ENCODE measurements around the gene COPZ1. TPM values are rescaled to one million over a fixed set of nuclear protein-coding genes. Genes with fewer than 3 reads are reported as not detected.

Gene COPZ1
- total RNA-seq, 2 experiments from 2014 or later: 96.3 to 102 TPM

DNA sequence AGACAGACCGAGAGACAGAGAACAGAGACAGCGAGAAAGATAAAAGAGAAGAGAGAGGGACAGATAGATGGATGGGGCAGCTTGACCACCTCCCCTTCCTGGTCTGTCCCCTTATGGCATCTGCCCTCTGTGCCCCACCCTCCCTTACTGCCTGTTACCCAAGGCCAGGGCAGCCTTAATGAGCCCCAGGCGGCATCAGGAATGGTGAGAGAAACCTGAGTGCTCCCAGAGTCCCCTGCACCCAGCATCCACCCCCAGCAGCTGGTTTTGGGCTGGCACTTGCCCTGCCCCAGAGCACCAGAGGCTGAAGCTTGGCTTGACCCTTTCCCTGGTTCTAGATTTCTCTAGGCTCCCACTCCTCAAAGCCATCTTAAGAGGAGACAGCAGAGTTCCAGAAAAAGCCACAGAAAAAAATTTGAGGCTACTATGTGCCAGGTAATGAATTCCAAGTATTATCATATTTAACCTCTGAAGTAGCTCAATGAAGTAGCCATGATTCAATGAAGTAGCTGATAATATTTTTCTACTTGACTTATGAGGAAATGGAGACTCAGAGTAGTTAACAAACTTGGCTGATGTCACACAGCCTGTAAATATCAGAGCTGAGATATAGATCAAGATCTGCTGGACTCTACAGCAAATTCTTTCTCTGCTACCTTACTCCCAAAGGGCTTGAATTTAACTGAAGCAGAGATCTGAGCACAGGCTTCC, 61.6 kb downstream of the COPZ1 start:
- Mint-ChIP-seq H3K4me3 (no peak overlapping the region), H3K27ac (peak overlapping the region; percentile 6), H3K9me3 (no peaks in the 10 kb centered on the region), H3K27me3 (no peaks in the 10 kb centered on the region), H3K36me3 (no peaks in the 10 kb centered on the region), H3K4me1 (peaks cover 13% of the 10 kb centered on the region)
- no peak for DNase-seq

- Mint-ChIP-seq H3K4me1 (peaks cover 17% of the 10 kb centered on the region), H3K27ac (peak overlapping the region; percentile 6)
Observed at GRCh38 chr12:54387114-54387467, 62.2 kb downstream of the COPZ1 start.

DNA sequence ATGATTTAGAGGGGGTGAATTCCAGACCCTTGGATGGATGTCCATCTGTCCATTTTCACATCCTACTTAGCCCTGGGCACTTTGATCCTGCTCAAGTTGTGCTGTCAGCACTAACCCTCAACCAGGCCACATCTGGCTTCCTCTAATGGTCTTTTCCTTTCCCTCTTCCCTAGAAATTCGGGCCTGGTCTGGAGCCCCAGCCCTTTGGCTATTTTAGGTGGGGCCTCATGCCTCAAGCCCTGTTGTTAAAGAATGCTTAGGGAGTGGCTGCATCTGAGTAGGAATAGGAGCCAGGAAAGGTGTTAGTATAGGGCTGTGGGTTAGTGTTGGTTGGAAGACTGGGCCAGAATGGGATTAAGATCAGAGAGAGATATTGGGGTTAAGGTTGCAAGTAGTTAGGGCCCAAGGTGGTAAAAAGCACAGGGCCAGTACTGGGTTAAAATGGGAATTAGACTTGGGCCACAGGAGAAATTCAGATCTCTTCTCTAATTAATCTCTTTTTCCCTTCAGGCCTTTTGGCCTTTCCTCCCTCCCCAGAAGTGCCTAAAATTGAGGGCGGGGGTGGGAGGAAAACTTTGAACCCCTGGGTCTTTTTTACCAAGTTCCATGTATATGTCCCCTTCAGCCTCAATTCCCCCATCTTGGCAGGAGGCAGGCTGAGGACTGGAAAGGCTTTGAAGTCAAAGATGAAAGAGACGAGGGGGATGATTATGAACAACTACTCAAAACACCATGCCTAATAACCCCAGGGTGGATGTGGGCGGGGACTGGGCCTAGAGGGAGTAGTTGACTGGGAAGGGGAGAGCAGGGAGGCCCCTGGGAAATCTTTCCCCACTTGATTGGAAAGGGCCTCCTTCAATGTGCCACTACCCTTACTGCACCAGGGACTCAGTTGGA, 63.6 kb downstream of the COPZ1 start:
- Mint-ChIP-seq H3K27me3 (no peaks in the 10 kb centered on the region), H3K9me3 (no peaks in the 10 kb centered on the region), H3K36me3 (peaks cover 3% of the 10 kb centered on the region), H3K4me1 (peaks cover 18% of the 10 kb centered on the region), H3K27ac (no peak overlapping the region), H3K4me3 (no peak overlapping the region)
- DNase-seq: no peak

More at GRCh38 chr12:54387114-54387467, 62.2 kb downstream of the COPZ1 start:
- no peaks in the 10 kb centered on the region for H3K27me3 Mint-ChIP-seq
- H3K4me3 Mint-ChIP-seq: no peak overlapping the region
- peaks cover 2% of the 10 kb centered on the region for H3K36me3 Mint-ChIP-seq
- H3K9me3 Mint-ChIP-seq: no peaks in the 10 kb centered on the region
- no peak for DNase-seq

- H3K36me3 Mint-ChIP-seq: peaks cover 3% of the 10 kb centered on the region
- H3K27ac Mint-ChIP-seq: no peak overlapping the region
- H3K4me3 Mint-ChIP-seq: no peak overlapping the region
- peaks cover 24% of the 10 kb centered on the region for H3K4me1 Mint-ChIP-seq
- H3K27me3 Mint-ChIP-seq: no peaks in the 10 kb centered on the region
- H3K9me3 Mint-ChIP-seq: no peaks in the 10 kb centered on the region
- DNase-seq: no peak
Observed at GRCh38 chr12:54389134-54389508, 64.2 kb downstream of the COPZ1 start.

DNA sequence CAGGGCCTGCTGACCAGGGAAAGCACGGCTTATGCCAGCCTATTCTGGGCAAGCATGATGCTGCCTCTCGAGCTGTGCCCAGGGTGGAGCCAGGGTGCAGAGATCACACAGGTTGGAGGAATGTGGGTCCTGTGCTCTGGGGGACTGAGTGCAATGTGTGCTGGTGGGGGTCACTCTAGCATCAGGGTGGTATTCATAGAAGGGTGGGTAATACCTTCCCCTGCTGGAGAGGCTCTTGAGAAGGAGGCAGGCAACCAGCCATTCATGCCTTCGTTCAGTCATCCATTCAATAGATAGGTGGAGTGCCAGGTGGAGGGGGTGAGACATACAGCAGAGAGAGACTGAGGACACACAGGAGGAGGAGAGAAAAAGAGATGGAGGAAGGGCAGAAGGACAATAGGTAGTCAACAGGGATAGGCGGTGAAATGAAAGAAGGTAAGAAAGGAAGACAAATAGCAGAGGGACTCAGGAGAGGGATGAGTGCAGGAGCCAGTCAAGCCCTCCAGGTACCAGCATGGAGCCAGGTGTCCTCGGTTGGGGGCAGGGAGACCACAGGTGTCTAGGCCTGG, 64.8 kb downstream of the COPZ1 start:
- Mint-ChIP-seq H3K27me3 (no peaks in the 10 kb centered on the region), H3K4me3 (peak overlapping the region; percentile 18), H3K27ac (no peak overlapping the region), H3K9me3 (no peaks in the 10 kb centered on the region), H3K4me1 (peaks cover 29% of the 10 kb centered on the region), H3K36me3 (peaks cover 3% of the 10 kb centered on the region)
- DNase-seq: no peak

DNA sequence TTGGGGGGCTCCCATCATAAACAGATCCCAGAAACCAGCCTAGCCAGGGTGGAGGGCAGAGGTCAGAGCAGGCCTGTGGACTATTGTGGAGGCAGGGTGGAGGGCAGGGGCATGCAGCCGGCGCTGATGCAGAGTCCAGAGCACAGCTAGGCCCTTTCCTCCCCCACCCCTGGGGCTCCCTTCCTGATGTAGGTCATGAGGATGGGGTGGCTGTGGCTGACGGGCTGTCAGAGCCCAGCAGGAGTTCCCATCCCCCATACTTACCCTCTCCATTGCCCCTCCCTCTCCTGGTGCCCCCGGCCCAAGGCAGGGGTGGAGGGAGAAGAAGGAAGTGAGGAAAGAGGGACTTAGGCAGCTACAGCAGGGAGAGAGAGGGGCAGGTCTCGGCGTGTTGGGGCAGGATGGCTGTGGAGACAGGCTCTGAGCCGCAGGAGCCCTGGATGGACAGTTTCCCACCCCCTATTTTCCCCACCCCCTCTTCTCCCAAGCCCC, 65.3 kb downstream of the COPZ1 start:
- peaks cover 3% of the 10 kb centered on the region for H3K36me3 Mint-ChIP-seq
- peak overlapping the region; percentile 18 for H3K4me3 Mint-ChIP-seq
- DNase-seq: no peak
- no peak overlapping the region for H3K27ac Mint-ChIP-seq
- peaks cover 30% of the 10 kb centered on the region for H3K4me1 Mint-ChIP-seq
- H3K27me3 Mint-ChIP-seq: no peaks in the 10 kb centered on the region
- no peaks in the 10 kb centered on the region for H3K9me3 Mint-ChIP-seq

DNA sequence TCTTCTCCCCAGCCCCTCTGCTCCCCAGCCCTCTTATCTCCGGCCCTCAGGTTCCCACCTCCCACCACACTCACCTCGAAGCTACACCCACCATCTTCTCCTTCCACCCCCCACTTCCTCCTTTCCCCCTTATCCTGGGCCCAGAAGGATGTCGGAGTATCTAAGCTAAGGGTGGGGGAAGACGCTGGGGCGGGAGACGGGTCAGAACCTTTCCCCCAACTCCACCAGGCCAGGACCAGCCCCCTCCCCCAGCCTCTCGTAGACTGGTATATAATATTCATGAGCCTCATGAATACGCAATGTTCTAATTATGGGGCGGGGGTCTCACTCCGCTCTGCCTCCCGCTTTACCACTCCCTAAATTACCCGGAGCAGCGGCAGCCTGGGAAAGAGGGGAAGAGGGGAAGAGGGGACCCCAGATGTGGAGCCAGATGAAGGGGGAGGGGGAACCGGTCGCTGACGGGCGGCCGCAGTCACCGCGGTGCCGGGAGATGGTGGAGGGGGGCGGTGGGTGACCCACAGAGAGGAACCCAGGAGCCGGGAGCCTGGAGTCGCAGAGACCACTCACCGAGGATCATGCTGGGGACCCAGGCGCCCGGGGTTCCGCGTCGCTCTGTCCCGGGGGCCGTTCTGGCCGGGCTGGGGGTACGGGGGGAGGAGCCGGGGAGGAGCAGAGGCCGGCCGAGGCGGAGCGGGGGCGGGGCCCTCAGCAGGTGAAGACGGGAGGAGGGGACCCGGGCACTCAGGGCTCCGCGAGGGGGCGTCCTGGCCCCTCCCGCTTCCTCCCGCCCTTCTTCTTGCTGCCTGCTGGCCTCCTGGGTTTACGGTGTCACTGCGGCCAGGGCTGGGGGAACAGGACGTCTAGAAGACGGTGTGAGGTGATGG, 66.0 kb downstream of the COPZ1 start:
- peak; percentile 78 for DNase-seq
- Mint-ChIP-seq H3K27ac (peak overlapping the region; percentile 26), H3K4me1 (peaks cover 30% of the 10 kb centered on the region), H3K36me3 (peaks cover 3% of the 10 kb centered on the region), H3K4me3 (peak overlapping the region; percentile 75), H3K27me3 (no peaks in the 10 kb centered on the region), H3K9me3 (no peaks in the 10 kb centered on the region)

- peaks cover 9% of the 10 kb centered on the region for H3K36me3 Mint-ChIP-seq
- no peak overlapping the region for H3K27ac Mint-ChIP-seq
- no peak overlapping the region for H3K4me3 Mint-ChIP-seq
- DNase-seq: no peak
- no peaks in the 10 kb centered on the region for H3K27me3 Mint-ChIP-seq
- no peaks in the 10 kb centered on the region for H3K9me3 Mint-ChIP-seq
- H3K4me1 Mint-ChIP-seq: peaks cover 26% of the 10 kb centered on the region
Observed at GRCh38 chr12:54392485-54393206, 67.7 kb downstream of the COPZ1 start.

DNA sequence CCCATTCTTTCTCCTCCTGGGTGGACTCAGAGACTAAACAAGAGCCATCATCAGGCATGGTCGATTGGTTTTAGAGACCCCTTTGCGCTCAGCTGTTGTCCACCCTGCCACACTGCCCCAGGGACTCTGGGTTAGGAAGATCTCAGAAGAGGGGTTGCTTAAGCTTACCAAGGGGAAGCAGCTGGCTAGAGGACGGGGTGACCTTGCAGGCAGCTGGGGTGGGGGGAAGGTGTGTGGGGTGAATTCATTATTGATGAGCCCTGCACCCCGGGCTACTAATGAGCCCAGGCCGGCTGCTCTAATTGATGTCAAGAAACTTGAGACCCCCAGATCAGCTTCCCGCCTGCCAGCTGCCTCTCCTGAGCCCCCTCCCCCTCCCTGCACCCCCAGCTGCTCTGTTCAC, 68.3 kb downstream of the COPZ1 start:
- H3K27ac Mint-ChIP-seq: no peak overlapping the region
- H3K4me3 Mint-ChIP-seq: no peak overlapping the region
- DNase-seq: no peak
- no peaks in the 10 kb centered on the region for H3K27me3 Mint-ChIP-seq
- peaks cover 26% of the 10 kb centered on the region for H3K4me1 Mint-ChIP-seq
- no peaks in the 10 kb centered on the region for H3K9me3 Mint-ChIP-seq
- H3K36me3 Mint-ChIP-seq: peaks cover 11% of the 10 kb centered on the region

GRCh38 chr12:54393743-54394142, 68.8 kb downstream of the COPZ1 start:
- no peak overlapping the region for H3K4me3 Mint-ChIP-seq
- H3K36me3 Mint-ChIP-seq: peaks cover 15% of the 10 kb centered on the region
- H3K4me1 Mint-ChIP-seq: peaks cover 25% of the 10 kb centered on the region
- no peaks in the 10 kb centered on the region for H3K9me3 Mint-ChIP-seq
- no peak overlapping the region for H3K27ac Mint-ChIP-seq
- H3K27me3 Mint-ChIP-seq: no peaks in the 10 kb centered on the region
- DNase-seq: no peak

GRCh38 chr12:54394281-54394719, 69.4 kb downstream of the COPZ1 start:
- Mint-ChIP-seq H3K9me3 (no peaks in the 10 kb centered on the region), H3K27me3 (no peaks in the 10 kb centered on the region), H3K4me3 (peak overlapping the region; percentile 12), H3K27ac (no peak overlapping the region), H3K4me1 (peaks cover 23% of the 10 kb centered on the region), H3K36me3 (peaks cover 16% of the 10 kb centered on the region)
- no peak for DNase-seq

- Mint-ChIP-seq H3K27ac (no peak overlapping the region), H3K4me1 (peaks cover 17% of the 10 kb centered on the region), H3K4me3 (no peak overlapping the region), H3K9me3 (no peaks in the 10 kb centered on the region), H3K27me3 (no peaks in the 10 kb centered on the region), H3K36me3 (peaks cover 17% of the 10 kb centered on the region)
- DNase-seq: no peak
Observed at GRCh38 chr12:54394986-54395385, 70.1 kb downstream of the COPZ1 start.

GRCh38 chr12:54395545-54395944, 70.6 kb downstream of the COPZ1 start:
- no peak for DNase-seq
- no peaks in the 10 kb centered on the region for H3K27me3 Mint-ChIP-seq
- H3K36me3 Mint-ChIP-seq: peaks cover 17% of the 10 kb centered on the region
- peaks cover 17% of the 10 kb centered on the region for H3K4me1 Mint-ChIP-seq
- no peak overlapping the region for H3K4me3 Mint-ChIP-seq
- H3K27ac Mint-ChIP-seq: no peak overlapping the region
- H3K9me3 Mint-ChIP-seq: no peaks in the 10 kb centered on the region

GRCh38 chr12:54397157-54397556, 72.2 kb downstream of the COPZ1 start:
- Mint-ChIP-seq H3K27ac (no peak overlapping the region), H3K27me3 (no peaks in the 10 kb centered on the region), H3K4me3 (no peak overlapping the region), H3K9me3 (no peaks in the 10 kb centered on the region), H3K36me3 (peaks cover 23% of the 10 kb centered on the region), H3K4me1 (peaks cover 13% of the 10 kb centered on the region)
- no peak for DNase-seq

Data from activated naive CD8-positive, alpha-beta T cell treated with anti-CD3 and anti-CD28 coated beads for 36 hours (primary cell).